Activated CD4-positive, alpha-beta T cell treated with anti-CD3 and anti-CD28 coated beads, Interleukin-2, amount 50 U/mL, for 1 hour (primary cell): ENCODE results near the gene TXNDC12.

ENCODE experiments used
- DNase-seq: peaks from one replicate; pipeline ENCODE4 v3.0.0-alpha.2; 2020

Gene TXNDC12

DNA sequence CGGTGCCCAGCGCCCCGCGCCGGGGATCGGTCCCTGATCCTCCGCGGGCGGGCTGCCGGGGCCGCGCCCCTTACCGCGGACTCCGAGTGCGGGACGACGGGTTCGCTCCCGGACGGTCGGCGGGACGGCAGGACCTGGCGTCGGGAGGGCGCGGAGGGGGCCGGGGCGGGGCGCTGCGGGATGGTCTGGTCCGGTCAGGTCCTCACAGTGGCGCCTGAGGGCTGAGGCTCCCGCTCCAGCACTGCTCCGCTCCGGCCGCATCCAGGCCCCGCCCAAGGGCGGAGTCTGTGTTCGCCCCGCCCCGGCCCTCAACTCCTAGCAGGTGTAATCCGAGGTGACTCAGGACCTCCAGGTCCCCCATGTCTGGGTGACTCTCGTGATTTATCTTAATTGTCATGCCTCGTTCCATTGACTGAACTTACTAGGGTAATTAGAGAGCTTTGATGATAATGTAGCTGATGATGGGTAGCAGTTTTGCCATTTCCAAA lies 64.5 kb downstream of the TXNDC12 start, which contains the start of gene RAB3B:
Gene RAB3B (minus strand): TSS at position 223 of the 488 bp plus-strand sequence. CDS start 13,583 bp downstream, outside the sequence.
- DNase-seq: peak; percentile 75

DNA sequence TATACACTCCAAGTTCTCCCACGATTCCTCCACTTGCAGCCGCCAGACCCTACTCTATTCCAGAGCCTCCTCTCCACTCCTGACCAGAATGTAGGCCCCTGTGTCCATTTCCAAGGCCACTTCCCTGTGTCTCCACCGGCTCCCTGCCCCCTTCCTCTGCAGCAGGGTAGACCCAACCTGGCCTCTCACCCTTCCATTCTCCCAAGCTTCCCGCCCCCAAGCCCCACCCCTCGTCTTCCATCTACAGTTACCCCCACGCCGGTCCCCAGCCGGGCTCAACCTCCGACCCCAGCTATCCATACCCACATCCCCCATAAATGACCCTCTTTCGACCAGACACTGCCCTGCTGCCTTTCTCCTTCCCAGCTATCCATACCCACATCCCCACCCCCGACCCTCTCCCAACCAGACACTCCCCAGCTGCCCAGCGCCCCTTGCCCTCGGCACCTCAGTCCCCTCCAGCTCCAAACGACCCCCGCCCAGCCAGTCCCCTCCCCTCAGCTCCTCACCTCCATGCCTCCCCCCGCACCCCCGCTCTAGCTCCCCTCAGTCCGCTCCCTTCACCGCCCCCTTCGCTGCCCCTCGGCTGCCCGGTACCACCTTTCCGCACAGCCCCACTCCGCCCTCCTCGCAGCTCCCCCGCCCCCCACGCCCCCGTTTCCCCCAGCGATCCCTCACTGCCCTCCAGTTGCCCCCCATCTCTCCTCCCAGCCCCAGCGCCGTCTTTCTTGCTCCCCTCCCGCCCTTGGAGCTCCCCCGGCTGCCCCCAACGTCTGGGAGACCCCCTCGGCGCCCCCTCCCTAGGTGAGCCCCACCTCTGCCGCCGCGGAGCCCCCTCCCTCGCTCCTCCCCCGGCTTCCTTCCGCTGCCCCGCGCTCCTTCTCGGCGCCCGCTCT lies 65.2 kb downstream of the TXNDC12 start:
- no peak for DNase-seq

DNA sequence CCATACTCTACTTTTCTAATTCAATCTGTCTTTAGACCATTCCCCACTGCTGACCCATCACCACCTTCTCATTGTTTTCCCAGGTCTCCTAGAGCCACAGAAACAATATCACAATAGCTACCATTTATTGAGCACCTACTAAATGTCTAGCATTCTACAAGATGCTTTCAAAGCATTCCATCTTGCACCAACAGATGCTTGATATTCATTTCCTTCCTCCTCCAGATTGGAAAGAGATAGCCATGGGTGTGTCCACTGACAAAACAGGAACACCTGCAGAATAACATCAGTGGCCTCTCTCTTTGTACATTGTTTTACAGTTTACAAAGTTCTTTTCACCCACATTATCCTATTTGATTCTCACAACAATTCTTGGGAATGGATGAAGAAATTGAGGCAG lies 66.7 kb downstream of the TXNDC12 start:
- DNase-seq: no peak

DNA sequence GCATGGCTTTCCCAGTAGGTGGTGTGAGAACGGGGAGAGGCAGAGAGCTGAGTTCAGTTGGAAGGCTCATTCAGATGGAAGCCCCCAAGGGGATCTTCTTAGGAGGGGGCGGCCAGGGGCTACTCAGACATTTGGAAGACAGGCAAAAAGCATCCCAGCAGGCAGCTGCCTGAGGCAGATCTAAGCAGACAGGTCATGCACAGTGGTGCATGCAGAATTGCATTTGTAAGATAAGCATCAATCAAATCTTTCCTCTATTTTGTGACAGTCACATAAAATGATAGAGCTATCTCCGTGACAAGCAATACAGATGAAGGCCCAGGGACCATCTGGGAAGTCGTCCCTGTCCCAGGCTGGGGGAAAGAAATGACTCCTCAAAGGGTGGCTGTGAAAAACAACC lies 68.3 kb downstream of the TXNDC12 start:
- DNase-seq: no peak

DNA sequence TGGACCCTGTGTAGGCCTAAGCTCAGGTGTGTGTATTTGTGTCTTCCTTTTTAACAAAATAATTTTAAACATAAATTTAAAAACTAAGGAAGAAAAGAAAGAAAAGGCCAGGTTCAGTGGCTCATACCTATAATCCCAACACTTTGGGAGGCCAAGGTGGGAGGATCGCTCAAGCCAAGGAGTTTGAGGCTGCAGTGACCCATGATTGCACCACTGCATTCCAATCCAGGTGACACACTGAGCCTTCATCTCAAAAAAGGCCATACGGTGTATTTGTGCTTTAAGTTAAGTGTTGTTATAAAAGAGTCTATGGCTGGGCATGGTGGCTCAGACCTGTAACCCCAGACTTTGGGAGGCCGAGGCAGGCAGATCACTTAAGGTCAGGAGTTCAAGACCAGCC lies 72.8 kb downstream of the TXNDC12 start:
- DNase-seq: no peak

DNA sequence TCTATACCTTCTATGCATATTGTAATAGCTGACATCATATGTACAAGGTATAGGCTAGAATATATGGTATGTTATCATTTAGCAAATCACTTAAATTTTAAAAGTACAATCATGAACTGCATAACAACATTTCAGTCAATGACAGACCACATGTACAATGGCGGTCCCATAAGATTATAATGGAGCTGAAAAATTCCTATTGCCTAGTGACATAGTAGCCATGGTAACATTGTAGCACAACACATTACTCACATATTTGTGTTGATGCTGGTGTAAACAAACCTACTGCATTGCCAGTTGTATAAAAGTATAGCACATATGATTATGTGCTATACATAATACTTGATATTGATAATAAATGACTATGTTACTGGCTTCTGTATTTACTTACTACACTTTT lies 73.4 kb downstream of the TXNDC12 start:
- no peak for DNase-seq

DNA sequence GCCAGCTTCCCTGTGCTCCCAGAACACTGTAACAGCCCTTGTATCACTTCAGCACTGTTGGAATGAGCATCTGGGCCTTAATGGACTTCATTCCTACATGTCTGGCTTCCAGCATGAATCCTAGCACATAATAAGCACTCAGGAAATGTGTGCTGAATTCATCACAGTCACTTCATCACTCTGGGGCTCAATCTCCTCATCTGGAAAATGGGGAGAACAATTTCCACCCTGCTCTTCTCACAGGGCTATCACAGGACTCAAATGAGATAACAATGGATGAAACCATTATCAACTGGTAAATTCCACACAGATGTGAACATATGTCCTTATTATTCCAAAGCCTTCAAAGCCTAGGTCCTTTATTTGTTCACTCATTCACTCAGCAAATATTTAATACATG lies 76.9 kb downstream of the TXNDC12 start:
- DNase-seq: no peak

DNA sequence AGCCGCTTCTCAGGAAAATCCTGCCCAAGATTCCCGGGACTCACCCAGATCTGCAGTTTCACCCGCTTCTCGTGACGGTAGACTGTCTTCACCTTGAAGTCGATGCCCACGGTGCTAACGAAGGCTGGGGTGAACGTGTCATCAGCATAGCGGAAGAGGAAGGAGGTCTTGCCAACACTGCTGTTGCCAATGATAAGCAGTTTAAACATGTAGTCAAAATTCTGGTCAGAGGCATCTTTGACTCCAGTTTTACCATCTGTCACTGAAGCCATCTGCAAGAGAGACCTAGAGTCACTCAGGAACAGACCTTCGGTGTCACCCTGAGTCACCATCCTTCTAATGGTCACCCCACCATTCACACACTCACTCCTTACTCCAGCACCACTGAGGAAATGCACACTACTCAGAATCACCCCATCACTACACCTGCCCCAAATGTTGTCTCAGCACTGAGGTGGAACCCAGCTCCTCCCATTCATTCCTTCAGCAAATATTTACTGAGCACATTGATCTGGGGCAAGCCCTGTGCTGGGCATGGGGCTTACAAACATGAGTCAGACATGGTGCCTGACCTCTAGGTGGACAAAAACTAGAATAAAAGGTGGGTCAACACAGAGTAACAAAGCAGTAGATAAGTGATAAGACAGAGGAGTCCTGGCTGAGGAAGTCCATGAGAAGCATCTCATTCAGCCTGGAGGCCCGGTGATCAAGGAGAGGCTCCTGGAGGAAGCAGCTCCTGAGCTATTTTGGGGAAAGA lies 78.0 kb downstream of the TXNDC12 start:
- DNase-seq: no peak

DNA sequence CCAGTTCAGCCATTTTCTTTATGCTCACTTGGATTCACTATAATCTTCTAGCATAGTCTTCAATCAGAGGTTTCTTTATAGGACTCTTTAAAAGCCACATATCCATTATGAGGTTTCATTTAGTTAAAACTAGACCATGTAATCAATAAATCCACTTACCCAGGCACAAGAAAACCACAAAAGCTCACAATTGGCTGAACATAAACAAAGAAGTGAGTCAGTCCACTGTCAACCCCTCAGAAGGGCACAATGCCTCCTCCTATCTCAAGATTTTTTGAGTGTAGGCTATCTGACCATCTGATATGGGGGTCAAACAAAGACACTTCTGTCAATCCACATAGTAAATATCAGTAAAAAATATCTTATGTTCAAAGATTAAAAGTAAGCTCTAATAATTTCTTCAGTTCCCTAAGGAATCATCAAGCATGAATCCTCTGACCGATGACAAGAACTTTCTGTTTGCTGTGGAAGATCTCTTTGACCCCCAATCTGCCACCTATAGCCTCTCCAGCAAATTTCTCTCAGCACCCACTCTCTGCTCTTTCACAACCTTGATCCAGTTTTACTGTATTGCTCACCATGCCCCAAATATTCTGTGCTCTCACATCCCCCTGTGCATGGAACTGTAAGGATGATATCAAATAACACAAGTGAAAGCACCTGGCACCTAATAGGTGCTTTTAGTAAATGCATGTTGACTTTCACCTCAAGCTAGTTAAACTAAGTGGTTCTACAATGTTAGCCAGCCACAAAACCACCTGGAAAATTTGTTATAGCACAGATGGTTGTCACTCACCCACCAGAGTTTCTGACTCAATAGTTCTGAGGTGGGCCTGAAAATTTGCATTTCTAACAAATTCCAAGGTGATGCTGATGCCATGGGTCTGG lies 81.2 kb downstream of the TXNDC12 start:
- DNase-seq: no peak
